Embryonic facial prominence (tissue), 1 donor: ENCODE data around the gene POLR2J.
"Not testable (repeated sequence)": the region's sequence is repeated elsewhere in the genome, so short reads cannot be mapped to it uniquely, and the experiment has no call there.

ENCODE experiments used
- DNase-seq: peaks from one replicate; pipeline ENCODE4 v3.0.0-alpha.2; 2016; ENCODE audit errors: extremely low spot score

Gene POLR2J

GRCh38 chr7:102466097-102466496 lies 12.6 kb downstream of the POLR2J start:
- DNase-seq: no peak

DNA sequence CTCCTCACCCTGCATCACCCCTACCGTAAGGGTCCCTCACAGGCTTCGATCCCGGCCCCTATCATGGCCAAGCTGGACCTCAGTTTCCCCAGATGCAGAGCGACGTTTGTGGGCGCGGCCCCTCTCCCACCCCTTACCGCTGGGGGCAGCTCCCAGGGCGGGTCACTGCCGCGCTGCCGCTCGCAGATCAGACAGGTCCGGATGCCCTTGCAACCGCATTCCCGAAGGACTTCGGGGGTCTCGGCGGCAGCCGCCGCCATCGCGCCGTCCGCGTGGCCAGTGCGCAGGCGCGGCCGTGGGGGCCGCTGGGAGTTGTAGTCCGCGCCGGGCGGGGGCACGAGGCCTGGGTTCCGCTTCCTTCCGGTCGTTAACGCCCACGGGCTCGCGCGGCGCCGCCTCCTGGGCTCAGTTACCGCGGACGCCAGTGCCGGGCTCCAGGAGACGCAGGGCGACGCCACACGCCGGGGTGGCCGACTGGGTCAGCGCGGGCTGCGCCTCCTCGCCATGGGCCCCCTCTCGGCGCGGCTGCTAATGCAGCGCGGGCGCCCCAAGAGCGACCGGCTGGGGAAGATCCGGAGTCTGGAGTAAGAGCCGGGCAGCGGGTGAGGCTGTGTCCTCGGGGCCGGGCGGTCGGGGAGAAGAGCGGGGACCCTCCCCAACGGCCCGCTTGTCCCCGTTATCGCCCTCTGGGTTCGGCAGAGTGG lies 14.0 kb downstream of the POLR2J start, which contains the start of the genes ALKBH4 and LRWD1:
Gene ALKBH4 (minus strand): TSS at position 287 of the 704 bp plus-strand sequence. CDS start 27 bp downstream, at position 260.
Gene LRWD1 (plus strand): TSS at position 408 of the 704 bp plus-strand sequence. CDS start 97 bp downstream, at position 505.
- peak; percentile 76 for DNase-seq

DNA sequence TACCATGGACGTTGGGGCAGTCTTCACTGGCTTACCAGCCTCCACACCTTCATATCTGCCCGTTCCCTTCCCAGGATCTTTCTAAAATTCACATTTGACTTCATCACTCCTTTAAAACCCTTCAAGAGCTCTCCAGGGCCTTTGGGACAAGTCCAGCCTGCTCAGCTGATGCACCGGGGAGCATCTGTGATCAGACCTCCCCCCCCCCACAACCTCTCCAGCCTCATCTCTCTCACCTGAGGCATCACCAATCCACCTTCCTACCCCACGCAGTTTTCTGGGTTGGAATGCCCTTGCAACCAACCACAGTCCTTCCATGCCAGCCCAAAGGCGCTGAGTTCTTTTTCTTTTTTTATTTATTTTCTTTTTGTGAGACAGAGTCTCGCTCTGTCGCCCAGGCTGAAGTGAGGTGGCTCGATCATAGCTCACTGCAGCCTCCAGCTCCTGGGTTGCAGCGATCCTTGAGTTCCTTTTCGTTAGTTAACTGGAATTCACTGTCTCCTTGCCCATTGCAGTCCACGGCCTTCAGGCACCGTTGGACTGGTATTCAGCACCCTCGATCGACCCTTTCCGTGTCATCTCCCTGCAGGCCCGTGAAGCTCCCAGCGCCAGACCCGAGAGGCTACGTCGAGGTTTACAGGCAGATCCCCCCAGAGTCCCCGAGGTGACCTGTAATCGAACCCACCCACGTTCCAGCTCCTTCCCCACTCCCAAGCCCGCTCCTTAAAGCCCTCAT lies 14.7 kb downstream of the POLR2J start:
- no peak for DNase-seq

- no peak for DNase-seq
Measured at GRCh38 chr7:102460467-102460866, 18.3 kb downstream of the POLR2J start.

GRCh38 chr7:102459221-102459844 lies 19.4 kb downstream of the POLR2J start:
- no peak for DNase-seq

- no peak for DNase-seq
Measured at GRCh38 chr7:102457352-102457924, 21.3 kb downstream of the POLR2J start.

DNA sequence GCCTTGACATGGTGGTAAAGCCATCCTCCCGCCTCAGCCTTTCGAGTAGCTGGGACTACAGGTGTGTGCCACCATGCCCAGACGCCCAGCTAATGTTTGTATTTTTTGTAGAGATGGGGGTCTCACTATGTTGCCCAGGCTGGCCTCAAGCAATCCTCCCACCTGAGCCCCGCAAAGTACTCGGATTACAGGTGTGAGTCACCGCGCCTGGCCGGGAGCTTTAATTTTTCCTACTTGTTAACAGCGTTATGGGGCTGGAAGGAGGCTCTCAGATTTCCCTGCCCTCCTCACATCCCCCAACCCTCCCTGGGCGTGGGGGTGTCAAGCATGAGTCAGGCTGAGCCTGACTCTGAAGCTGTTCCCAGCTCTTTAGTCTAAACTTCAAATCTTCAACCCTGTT lies 22.4 kb downstream of the POLR2J start:
- DNase-seq: no peak

GRCh38 chr7:102455596-102455995 lies 23.1 kb downstream of the POLR2J start:
- no peak for DNase-seq

DNA sequence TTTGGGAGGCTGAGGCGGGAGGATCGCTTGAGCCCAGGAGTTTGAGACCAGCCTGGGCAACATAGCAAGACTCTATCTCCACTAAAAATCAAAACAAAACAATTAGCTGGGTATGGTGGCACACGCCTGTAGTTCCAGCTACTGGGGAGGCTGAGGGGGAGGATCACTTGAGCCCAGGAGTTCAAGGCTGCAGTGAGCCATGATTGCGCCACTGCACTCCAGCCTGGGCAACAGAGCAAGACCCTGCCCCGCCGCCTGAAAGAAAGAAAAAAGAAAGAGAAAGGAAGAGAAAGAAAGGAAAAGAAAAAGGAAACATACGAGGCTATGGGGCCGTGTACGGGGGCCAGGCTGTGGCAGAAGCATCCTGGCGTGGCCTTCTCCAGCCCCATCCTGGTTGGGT lies 23.8 kb downstream of the POLR2J start:
- not testable (repeated sequence) for DNase-seq

- no peak for DNase-seq
Measured at GRCh38 chr7:102454468-102454867, 24.3 kb downstream of the POLR2J start.

DNA sequence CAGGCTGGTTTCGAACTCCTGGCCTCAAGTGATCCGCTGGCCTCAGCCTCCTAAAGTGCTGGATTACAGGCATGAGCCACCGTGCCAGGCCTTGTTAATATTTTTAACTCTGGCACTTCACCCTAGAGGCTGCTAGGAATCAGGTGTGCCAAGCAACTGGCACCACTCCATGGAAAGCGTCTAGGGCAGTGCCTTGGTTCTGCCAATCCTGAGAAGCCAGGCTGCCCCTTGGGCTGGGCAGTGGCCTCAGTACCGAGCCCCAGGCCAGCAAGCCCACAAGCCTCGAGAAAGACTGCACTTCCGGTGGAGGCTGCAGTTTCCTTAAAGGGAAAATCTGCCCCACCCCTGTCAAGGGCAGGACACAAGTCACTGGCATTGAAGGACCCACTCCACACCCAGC lies 25.4 kb downstream of the POLR2J start:
- DNase-seq: no peak

GRCh38 chr7:102452451-102452850 lies 26.3 kb downstream of the POLR2J start:
- DNase-seq: no peak

GRCh38 chr7:102451371-102452054 lies 27.2 kb downstream of the POLR2J start:
- no peak for DNase-seq

- DNase-seq: no peak
Measured at GRCh38 chr7:102450242-102450641, 28.5 kb downstream of the POLR2J start.

- no peak for DNase-seq
Measured at GRCh38 chr7:102449136-102449535, 29.6 kb downstream of the POLR2J start.

DNA sequence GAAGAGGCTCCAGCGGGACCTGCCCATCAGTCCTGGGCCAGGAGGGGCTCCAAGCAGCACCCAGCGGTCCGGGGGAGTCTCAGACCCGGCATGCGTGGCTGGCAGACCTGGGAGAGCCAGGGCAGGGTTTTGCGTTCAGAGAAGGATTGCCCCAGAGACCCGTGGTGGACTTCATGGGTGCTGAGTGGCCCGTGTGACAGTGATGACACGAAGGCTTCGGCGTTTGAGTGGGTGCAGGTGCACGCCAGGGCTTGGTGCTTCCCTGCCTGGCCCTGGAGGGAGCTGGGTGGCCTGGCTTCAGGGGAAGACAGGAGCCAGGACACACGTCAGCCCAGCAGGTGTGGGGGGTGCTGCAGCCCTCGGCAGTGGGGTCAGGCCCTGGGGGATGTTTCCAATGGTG lies 31.4 kb downstream of the POLR2J start:
- no peak for DNase-seq

DNA sequence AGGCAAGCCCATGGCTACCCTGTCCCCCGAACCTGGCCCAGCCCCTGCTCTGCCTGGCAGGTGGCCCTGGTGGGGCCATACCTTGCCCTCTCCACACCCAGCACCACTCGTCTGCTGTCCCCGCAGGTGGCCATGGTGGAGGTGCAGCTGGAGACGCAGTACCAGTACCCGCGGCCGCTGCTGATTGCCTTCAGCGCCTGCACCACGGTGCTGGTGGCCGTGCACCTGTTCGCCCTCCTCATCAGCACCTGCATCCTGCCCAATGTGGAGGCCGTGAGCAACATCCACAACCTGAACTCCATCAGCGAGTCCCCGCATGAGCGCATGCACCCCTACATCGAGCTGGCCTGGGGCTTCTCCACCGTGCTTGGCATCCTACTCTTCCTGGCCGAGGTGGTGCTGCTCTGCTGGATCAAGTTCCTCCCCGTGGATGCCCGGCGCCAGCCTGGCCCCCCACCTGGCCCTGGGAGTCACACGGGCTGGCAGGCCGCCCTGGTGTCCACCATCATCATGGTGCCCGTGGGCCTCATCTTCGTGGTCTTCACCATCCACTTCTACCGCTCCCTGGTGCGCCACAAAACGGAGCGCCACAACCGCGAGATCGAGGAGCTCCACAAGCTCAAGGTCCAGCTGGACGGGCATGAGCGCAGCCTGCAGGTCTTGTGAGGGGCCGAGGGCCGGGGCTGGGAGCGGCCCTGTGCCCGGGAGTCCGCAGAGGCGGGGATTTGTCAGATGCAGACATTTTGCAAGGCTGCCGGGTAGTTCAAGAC lies 32.1 kb downstream of the POLR2J start:
- no peak for DNase-seq

DNA sequence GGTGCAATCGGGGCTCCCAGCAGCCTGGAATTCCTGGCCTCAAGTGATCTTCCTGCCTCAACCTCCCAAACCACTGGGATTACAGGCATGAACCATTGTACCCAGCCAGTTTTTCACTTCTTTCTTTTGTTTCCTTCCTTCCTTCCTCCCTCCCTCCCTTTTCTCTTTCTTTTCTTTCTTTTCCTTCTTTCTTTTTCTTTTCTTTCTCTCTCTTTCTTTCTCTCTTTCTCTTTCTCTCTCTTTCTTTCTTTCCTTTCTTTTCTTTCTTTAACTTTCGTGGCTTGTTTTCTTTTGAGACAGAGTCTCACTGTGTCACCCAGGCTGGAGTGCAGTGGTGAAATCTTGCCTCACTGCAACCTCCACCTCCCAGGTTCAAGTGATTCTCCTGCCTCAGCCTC lies 33.0 kb downstream of the POLR2J start:
- no peak for DNase-seq

- DNase-seq: no peak
Measured at GRCh38 chr7:102444961-102445673, 33.6 kb downstream of the POLR2J start.
